PFSK-1 (cell line): Measurements from ENCODE around the gene LCORL. TPM values are rescaled to one million over a fixed set of nuclear protein-coding genes. Genes with fewer than 3 reads are reported as not detected.

ENCODE experiments used
- FOXP2 ChIP-seq: optimal IDR thresholded peaks from 2 replicates; pipeline ENCODE3; 2011; ENCODE audit warnings: borderline replicate concordance, control low read depth, inconsistent platforms; ENCODE audit not compliant: insufficient read depth; ENCODE audit errors: extremely low read length, extremely low read depth
- POLR2AphosphoS5 ChIP-seq: IDR thresholded peaks from 2 replicates; pipeline ENCODE4 v1.6.1; 2012; ENCODE audit warnings: low read depth, mild to moderate bottlenecking, control low read depth, low read length, moderate library complexity
- SIN3A ChIP-seq: IDR thresholded peaks from 2 replicates; pipeline ENCODE4 v1.6.1; 2012; ENCODE audit warnings: mild to moderate bottlenecking, low read length, moderate library complexity, borderline replicate concordance; ENCODE audit not compliant: insufficient read depth
- TAF1 ChIP-seq: IDR thresholded peaks from 2 replicates; pipeline ENCODE4 v1.6.1; 2012; ENCODE audit warnings: low read length, control low read depth, borderline replicate concordance; ENCODE audit not compliant: insufficient read depth
- polyA plus RNA-seq: library from polyadenylated mRNA; unstranded; fragments of >200 nt; gene quantifications from one replicate; pipeline ENCODE4 v1.2.1, GENCODE V29; 2012; ENCODE audit warnings: low read depth, missing spikeins; ENCODE audit not compliant: insufficient read length
- TF ChIP-seq, protein P1 (sequence below), 2 experiments: IDR thresholded peaks; 2 replicates each; pipeline versions ENCODE4 v1.6.1 to v1.8.0; 2011 to 2012; ENCODE audit warnings: low read depth in 2 of 2, low read length in 2 of 2, control low read depth in 1 of 2, inconsistent platforms in 1 of 2, mild to moderate bottlenecking in 1 of 2, moderate library complexity in 1 of 2; ENCODE audit not compliant: insufficient read depth in 1 of 2

The LCORL gene
- 3.5 TPM for polyA plus RNA-seq

DNA sequence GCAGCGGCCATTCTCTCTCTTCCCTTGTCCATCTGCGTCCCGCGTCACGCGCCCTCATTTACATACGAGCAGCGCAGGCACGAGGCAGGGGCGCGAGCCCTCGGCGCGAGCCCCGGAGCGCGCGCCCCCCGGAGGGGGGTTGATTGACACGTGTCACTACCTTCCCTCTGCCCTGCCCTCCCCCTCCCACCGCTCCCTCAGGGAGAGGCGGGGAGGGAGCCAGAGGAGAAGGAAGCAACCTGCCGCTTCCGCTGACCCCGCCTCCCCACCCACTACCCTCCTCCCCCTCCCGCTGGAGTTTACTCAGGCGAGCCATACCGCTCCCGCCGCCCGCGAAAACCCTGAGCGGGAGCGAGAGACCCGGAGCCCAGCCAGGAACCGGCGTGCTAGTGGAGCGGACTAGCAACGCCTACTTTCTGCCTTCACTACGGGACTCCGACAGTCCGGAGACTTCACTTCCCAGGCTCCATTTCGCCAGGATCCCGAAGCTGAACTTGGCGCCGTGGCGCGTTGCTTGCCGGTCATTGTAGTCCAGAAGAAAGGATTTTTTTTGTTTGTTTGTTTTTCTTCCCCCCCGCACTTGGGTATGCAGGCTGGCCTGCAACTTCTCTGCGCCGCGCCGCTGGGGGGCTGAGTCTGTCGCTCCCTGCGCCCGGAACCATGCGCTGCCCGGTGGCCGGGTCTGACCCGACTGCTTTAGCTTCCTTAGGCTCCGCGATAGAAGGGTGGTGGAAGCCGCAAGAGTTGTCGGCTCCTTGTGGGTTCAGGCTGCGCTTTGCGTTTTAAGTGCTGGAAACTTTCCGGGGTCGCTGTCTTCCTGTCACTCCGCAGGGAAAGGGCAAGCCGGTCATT, at the start of gene LCORL:
Gene LCORL, minus strand, starts transcription at position 36 of the 852 bp plus-strand sequence. Its CDS starts 4 bp downstream, at position 32.
- TF ChIP-seq POLR2AphosphoS5 = no peak
- no peak; the same call in 1 of the 2 replicates for TF ChIP-seq TAF1
- TF ChIP-seq SIN3A = peak; percentile 11; the same call in 1 of the 2 replicates

- TF ChIP-seq POLR2AphosphoS5 (no peak), SIN3A (no peak), TAF1 (no peak), FOXP2 (no peak)
- TF ChIP-seq, protein P1, sequence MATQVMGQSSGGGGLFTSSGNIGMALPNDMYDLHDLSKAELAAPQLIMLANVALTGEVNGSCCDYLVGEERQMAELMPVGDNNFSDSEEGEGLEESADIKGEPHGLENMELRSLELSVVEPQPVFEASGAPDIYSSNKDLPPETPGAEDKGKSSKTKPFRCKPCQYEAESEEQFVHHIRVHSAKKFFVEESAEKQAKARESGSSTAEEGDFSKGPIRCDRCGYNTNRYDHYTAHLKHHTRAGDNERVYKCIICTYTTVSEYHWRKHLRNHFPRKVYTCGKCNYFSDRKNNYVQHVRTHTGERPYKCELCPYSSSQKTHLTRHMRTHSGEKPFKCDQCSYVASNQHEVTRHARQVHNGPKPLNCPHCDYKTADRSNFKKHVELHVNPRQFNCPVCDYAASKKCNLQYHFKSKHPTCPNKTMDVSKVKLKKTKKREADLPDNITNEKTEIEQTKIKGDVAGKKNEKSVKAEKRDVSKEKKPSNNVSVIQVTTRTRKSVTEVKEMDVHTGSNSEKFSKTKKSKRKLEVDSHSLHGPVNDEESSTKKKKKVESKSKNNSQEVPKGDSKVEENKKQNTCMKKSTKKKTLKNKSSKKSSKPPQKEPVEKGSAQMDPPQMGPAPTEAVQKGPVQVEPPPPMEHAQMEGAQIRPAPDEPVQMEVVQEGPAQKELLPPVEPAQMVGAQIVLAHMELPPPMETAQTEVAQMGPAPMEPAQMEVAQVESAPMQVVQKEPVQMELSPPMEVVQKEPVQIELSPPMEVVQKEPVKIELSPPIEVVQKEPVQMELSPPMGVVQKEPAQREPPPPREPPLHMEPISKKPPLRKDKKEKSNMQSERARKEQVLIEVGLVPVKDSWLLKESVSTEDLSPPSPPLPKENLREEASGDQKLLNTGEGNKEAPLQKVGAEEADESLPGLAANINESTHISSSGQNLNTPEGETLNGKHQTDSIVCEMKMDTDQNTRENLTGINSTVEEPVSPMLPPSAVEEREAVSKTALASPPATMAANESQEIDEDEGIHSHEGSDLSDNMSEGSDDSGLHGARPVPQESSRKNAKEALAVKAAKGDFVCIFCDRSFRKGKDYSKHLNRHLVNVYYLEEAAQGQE (IDR thresholded peaks at IDR 0.05; ENCODE audit: insufficient read depth in 1 of 2, low read depth in 2 of 2, low read length in 2 of 2) = no peak
These were observed 48.3 kb upstream of the LCORL start for GRCh38 chr4:18069810-18070209.

DNA sequence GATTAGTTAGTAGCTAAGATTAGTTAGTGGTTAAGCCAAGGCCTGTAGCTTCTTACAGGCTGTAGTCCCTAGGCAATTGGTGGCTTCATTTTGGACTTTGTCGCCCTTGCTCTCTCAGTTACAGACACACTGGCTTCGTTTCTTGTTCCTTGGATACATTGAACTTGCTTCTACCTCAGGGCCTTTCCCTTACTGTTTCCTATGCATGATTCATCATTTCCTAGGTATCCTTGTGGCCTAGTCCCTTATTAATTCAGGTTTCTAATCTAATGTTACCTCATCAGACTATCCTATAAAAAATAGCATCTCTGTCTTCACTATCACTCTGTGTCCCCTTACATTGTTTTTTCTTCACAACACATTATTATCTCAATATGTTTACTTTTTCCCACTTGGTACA, 45.5 kb upstream of the LCORL start:
- TF ChIP-seq, protein P1 (IDR thresholded peaks at IDR 0.05; ENCODE audit: insufficient read depth in 1 of 2, low read depth in 2 of 2, low read length in 2 of 2) = no peak
- no peak for TF ChIP-seq TAF1
- TF ChIP-seq FOXP2 = no peak
- no peak for TF ChIP-seq SIN3A
- no peak for TF ChIP-seq POLR2AphosphoS5

DNA sequence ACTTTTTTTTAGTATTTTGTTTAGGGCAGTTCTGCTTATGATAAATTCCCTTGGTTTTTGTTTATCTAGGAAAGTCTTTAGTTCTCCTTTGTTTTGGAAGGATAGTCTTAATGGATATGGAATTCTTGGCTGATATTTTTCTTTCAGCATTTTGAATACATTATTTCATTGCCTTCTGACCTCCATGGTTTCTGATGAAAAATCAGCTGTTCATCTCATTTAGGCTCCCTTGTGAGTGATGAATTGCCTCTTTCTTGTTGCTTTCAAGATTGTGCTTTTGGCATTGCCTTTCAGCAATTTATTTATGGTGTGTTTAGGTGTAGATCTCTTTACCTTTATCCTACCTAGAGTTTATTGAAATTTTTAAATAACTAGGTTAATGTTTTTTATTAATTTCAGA, 41.5 kb upstream of the LCORL start:
- TF ChIP-seq FOXP2 (no peak), POLR2AphosphoS5 (no peak), TAF1 (no peak), SIN3A (no peak)
- TF ChIP-seq, protein P1 (IDR thresholded peaks at IDR 0.05; ENCODE audit: insufficient read depth in 1 of 2, low read depth in 2 of 2, low read length in 2 of 2) = no peak

GRCh38 chr4:18057821-18058533, 36.4 kb upstream of the LCORL start:
- TF ChIP-seq SIN3A (no peak), TAF1 (no peak), POLR2AphosphoS5 (no peak), FOXP2 (no peak)
- TF ChIP-seq, protein P1 (IDR thresholded peaks at IDR 0.05; ENCODE audit: insufficient read depth in 1 of 2, low read depth in 2 of 2, low read length in 2 of 2) = no peak
